CD4-positive, alpha-beta T cell treated with Interleukin-15 for 1 hour (primary cell): Measurements from ENCODE around the gene BABAM2.
"Not testable (repeated sequence)": the region's sequence is repeated elsewhere in the genome, so short reads cannot be mapped to it uniquely, and the experiment has no call there.

ENCODE experiments used
- DNase-seq: peaks from one replicate; pipeline ENCODE4 v3.0.0-alpha.2; 2020

BABAM2 gene

DNA sequence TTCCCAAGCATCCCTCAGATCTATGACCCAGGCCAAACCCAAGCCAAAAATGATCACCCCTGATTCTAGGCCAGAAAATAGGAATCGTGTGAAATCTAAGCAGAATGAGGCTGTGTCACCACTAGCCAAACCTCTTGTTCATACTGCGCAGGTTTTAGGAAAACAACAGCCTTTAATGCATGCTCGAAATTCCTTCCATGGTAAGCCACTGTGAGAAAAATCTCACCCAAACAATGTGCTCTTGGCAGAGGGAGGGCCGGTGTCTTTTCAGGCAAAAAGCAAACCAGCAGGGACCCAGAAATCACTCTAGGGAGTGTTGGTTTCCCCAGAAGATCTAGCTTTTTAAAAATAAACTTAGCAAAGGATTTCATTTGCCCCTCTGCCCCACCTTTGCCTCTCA lies 430.9 kb downstream of the BABAM2 start:
- no peak for DNase-seq

DNA sequence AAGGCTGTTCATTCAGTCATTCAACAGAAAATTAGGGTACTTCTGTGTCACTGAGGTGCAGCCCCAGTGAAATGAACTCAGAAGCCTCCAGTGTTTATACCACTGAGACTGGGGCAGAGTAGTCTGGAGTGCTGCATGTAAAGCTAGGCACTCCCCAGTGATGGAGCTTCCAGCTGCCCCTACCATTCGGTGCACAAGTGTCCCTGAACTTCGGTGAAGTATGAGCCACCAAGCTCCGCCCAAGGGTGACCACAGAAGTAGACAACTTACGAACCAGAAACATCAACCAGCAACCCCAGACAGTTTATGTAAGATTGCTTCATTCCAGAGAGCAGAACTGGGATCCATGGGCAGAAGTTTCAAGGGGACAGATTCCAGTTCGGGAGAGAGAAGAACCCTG lies 431.5 kb downstream of the BABAM2 start:
- no peak for DNase-seq

DNA sequence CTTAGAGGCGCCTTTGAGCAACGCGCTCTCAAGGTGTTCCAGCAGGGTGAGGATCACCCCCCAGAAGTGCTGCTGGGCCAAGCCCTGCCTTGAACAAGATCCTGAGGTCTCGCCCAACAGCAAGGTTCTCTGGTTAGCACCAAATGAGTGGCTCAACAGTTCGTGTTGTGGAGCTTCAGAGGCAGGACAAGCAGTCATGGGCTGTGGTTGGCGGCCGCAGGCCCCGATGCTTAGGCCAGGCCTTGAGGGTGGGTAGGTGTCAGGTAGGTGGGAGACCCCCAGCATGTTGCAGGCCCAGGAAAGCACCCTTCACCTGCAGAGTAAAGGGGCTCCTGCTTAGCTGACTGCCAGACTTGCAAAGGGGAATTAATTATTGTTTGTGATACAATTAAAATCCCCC lies 431.9 kb downstream of the BABAM2 start:
- DNase-seq = no peak

DNA sequence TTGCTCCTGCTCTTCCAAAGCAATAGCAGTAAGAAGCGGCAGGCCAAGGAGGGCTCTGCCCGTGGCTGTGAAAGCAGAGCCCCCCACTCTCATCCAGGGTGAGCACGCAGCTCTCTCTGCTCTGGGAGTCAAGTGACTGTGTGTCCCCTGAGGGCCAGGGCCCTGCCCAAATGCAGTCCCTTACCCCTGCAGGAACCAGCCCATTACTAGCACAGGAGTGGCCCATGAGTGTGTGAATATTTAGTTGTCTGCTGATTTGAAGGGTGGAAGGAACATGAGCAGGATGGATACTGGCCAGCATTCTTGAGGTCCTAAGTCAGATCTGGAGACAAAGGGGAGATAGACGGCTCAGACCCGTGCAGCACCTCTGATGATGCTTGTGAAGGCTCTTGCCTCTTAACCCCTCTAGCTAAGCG lies 432.5 kb downstream of the BABAM2 start:
- no peak for DNase-seq

DNA sequence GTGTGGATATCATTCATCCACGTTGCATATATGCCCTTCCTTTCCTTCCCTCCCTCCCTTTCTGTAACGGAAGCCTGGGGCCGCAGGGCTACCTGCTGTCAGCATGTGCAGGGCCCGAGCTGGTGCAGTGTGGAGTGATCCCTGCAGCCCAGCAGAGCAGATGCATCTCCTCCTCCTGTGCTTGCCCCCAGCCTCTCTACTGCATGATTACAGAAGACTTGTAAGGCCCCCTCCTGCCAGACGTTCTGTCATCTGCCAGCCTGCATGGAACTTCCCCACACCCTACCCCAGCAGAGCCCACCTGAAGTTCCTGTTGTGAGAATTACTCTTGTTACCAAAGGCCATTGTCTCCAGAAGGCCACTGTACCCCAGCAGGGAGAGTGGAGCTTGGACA lies 434.6 kb downstream of the BABAM2 start:
- no peak for DNase-seq

DNA sequence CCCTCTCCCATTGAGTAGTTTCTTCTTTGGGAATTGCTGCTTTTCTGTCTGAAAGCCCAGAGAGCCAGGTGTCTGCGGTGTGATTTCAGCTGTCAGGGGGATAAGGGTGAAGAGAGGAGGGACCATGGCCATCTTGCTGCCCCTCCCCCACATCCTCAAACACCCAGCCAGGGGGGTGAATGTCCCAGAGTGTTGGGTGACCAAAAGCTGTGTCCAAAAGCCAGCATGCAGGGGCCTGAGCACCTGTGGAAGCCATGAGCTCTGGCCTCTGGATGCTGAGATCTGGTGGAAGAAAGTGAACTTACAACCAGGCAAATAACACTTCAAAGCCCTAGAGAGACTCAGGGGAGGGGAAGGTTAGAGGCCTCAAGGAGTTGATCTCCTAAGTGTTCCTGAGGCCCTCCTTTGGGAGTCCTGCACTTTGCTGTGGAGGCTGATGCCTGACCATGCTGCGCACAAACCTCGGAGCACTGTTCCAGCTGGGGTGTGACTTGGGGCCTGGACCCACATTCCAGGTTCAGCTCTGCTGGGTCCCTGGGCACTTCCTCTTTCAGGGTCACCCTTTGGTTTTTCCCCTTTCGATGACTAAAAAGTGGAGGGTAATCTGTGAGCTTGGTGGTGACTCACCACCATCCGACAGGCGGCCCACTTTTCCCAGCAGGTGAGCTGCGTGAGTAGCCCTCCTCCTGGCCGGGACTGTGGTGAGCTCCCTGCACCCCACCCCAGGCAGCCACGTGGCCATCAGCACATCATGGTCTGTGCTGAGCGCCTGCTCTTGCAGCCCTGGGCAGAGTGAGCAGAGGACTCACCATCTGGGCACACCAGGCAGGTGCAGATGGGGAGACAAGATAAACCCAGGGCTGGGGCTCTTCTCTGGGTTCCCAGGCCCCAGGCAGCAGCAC lies 435.3 kb downstream of the BABAM2 start:
- DNase-seq = peak; percentile 34

DNA sequence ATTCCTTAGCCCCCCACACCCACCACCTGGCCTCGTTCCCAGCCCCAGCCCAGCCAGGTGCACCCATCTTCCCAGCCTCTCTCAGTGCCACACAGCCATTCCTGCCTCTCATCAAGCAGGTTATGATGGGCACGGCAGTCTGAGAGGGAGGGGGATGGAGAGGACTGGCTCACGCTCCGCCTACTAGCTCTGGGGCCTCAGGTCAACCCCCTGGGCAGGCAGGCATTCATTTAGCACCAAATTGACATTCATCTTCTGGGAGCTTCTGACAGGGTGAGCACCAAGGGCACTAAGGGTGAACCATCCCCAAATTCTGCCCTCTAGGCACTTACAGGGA lies 435.9 kb downstream of the BABAM2 start:
- no peak for DNase-seq

DNA sequence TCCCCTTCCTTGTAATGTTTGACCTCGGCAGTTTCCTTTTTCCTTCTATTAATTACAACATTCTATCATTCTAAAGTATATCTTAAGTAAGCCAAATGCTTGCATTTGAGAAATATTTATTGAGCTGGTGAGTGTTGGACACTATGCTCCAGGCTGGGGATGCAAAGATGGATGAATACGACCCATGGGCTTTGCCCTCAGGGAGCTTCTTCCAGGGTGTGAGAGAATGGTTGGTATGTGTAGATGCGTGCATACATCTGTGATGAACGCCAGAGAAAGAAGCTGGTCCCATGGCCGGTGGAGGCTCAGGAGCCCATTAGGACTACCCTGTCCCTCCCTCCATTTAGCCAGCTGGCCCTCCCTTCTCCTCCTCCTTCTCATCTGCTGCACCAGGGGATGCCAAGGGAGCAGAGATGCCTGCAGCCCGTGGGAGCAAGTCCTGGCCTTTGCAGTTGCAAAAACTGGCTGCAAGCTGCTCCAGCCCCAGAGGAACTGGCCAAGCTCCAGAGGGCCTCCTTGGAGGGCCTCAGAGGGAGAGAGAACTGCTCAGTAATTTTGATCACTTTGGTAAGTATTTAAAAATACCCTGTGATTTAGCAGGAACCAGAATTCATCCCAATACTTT lies 436.5 kb downstream of the BABAM2 start:
- DNase-seq = no peak

DNA sequence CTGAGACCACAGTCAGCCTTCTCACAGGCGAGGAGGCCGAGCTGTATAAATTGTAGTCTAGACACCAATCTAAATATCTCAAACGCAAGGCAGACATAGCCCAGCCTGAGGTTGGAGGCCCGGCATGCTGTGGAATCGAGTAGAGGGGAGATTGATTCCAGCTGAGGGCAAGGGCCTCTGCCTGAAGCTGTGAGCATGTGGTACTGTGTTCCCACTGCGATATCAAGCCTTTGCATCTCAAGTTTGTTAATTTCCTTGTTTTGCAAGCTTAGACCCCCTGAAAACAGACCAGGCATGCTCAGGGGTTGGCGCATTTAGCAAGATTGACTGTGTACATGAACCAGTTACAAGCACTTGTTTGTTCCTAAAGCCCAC lies 437.0 kb downstream of the BABAM2 start:
- no peak for DNase-seq

DNA sequence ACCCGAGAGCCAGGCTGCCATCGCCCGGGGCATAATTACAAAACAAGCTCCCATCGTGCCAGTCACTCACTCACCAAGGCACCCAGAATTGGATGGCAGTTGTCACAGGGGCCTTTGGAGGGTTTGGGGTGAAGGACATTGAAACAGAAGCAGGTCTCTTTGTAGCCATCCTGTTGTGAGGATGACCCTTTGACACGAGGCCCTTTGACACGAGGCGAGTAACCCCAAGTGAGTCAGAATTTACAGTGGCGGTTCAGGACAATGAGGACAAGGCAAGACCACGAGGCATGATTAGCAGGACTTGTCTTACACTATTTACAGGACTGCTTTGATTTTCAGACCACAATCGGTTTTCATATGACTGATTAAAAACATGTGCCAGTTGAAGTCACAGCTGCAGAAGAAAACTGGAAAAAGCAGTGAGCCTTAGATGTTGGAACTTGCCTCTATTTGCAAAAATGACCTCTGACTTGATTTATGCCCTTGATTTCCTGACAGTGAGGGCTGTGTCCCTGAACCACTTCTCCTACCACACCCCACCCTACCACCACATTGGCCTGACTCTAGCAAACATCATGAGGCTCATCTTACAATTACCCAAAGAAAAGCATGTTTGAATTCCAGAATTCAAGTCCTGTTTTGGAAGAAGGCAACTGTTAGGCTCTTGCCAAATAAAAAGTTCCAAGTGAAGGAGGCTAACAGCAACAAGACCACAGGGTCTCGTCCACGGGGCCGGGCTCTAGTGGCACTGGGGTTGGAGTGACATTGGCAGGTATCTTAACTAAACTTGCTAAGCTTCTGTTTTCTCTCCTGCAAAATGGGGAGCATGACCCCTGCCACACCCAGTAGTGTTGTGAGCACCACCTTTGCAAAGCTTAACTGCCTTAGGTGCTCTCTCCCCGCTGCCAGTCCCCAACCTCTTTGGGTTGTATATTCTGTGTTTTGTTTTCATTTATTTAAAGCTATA lies 437.7 kb downstream of the BABAM2 start:
- no peak for DNase-seq

DNA sequence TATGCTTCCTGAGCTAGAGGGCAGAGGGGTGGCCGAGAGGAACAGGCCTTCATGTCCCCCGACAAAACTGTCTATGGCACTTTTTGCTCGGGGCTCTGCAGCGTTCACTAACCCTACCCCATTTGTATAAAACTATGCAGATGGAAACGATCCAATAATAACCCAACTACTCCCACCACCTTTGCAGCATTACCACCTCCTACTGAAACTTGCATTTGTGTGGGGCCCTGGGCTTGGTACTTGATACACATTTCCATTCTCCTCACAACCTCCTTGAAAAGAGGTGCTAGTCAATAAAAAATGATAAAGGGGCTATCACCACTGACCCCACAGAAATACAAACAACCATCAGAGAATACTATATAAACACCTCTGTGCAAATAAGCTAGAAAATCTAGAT lies 438.7 kb downstream of the BABAM2 start:
- no peak for DNase-seq

DNA sequence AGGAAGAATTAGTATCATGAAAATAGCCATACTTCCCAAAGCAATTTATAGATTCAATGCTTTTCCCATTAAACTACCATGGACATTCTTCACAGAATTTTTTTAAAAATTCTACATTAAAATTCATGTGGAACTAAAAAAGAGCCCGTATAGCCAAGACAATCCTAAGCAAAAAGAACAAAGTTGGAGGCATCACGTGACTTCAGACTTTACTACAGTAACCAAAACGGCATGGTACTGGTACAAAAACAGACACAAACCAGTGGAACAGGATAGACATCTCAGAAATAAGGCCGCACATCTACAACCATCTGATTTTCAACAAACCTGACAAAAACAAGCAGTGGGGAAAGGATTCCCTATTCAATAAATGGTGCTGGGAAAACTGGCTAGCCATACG lies 440.2 kb downstream of the BABAM2 start:
- not testable (repeated sequence) for DNase-seq

DNA sequence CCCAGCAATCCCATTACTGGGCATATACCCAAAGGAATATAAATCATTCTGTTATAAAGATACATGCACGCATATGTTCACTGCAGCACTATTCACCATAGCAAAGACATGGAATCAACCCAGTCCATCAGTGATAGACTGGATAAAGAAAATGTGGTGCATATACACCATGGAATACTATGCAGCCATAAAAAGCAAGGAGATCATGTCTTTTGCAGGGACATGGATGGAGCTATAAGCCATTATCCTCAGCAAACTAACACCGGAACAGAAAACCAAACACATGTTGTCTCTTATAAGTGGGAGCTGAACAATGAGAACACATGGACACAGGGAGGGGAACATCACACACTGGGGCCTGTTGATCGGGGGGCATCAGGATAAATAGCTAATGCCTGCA lies 441.3 kb downstream of the BABAM2 start:
- DNase-seq = not testable (repeated sequence)

DNA sequence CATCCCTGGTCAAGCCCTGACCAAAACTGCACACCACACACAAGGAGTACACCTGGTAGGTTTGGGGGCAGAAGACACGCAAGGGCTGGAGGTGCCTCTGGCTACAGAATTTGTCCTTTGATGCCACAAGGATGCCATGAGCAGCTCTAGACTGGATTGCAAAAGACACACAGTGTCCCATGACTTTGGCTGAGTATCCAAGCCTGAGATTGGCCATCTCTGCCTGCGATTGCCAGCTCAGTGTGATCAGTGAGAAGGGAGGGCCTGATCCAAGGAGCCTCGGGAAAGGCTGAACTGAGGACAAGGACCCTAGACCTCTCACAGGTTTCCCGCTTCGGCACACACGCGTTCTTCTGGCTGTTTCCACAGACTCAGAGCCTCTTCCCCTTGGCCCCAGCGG lies 442.2 kb downstream of the BABAM2 start:
- DNase-seq = no peak

DNA sequence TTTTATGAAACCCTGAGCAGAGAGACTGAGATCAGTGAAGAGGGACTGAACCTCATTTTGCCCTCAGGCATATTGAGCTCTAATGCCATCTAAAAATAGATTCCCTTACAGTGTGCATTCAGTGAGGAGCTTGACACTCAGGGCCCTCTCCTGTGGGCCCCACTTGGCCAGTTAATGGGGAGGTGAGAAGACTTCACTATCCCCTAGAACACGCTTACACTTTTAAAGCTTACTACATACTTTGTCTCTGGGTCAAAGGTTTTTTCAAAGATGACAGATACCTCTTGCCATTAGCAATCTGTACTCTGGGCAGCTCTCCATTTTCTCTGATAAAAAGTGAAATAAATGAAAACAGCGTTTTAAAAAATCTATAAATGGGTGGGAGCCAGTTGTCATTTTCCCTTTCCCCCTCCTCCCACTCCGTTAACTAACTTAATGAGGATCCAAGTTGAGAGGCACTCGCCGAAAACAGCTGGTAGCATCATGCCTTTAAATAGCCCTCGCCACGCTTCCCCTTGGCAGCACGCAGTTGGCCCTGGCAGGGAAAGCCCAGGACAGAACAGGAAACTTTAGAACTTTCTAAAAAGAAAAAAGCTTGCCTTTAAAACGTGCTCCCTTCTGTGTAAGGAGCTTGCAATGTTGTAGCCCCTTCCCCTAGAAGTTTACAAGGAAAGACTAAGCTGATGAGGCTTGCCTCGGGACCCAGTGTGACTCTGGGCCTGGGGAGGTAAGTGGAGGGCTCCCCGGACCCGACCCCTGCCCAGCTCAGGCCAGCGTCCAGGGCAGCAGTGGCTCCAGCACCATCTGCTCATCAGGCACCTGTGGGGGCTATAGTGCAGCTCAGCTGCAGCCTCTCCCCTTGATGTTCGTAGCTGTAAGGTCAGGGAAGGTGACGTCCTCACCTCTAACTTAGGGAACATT lies 443.3 kb downstream of the BABAM2 start:
- DNase-seq = no peak

DNA sequence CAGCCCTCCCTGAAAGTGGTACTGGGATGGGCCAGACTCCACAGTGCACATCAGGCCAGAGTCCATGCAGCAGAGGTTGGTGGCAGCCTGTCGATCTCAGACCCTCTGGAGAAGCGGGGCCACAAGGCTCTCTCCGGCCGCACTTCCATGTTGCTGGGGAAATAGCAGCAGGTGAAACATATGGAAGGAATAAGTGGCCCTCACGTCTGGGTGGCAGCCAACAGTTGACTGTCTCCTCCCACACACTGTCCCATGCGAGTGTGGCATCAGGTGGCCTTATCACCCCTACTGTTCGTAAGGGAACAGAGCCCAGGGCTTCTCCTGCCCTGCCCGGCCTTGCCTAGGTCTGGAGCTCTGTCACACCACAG lies 444.0 kb downstream of the BABAM2 start:
- DNase-seq = no peak

DNA sequence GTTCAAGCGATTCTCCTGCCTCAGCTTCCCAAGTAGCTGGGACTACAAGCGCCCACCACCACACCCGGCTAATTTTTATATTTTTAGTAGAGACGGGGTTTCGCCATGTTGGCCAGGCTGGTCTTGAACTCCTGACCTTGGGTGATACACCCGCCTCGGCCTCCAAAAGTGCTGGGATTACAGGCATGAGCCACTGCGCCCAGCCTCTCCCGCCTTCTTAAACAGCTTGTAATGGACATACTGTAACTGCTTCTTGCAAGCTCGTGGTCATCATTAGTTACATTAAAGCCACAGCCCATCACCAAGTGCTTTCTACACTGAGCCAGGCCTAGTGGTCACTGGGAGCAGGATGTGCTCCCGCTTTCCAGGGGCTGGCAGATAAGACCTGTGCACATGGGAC lies 444.7 kb downstream of the BABAM2 start:
- not testable (repeated sequence) for DNase-seq

DNA sequence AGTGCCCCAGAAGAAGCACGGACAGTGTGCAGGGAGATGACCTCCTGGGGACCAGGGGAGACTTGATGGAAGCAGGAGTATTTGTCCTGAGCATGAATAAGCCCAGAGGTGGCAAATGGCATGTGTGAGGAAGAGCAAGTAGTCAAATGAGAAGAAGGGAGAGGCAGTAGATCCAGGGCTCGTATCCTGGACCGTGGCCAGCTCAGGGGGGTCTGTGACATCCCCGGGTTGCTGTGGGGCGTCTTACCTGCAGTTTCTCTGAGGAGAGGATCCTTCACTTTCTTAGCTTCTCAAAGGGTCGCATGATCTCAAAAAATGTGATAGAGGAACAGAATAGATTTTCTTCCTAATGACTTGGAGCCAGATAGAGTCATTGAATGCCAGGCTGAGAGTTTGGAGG lies 445.1 kb downstream of the BABAM2 start:
- no peak for DNase-seq

DNA sequence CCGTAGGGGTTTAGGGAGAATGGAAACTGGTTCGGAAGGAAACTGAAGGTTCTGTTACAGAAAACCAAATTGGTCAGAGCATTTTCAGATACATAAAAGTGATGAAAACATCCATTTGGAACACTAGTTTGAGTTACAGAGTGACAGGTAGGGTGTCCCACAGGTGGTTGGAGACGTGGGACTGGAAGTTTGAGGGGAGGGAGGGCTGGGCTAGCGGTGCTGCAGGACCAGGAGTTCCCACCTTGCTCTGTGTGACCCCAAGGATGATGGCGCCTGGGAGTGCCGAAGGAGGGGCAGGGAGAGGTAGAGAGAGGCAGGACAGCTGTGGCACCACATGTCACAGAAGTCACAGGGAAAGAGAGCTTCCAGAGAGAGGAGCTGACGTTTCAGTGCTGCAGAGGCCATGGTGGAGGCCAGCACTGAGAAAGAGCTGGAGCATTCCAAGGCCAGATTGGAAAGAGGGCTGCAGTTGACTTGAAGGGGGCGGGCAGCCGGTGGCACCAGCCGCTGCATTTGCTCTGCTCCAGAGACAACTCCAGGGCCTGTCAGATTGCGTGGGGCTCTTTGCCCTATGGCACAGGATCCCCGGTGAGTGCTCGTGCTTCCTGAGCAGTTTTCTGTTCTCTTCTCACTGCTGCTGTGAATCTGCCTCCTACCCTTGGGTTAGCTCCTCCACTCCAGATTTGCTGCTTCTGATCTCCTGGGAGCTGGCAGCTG lies 445.9 kb downstream of the BABAM2 start:
- DNase-seq = no peak

DNA sequence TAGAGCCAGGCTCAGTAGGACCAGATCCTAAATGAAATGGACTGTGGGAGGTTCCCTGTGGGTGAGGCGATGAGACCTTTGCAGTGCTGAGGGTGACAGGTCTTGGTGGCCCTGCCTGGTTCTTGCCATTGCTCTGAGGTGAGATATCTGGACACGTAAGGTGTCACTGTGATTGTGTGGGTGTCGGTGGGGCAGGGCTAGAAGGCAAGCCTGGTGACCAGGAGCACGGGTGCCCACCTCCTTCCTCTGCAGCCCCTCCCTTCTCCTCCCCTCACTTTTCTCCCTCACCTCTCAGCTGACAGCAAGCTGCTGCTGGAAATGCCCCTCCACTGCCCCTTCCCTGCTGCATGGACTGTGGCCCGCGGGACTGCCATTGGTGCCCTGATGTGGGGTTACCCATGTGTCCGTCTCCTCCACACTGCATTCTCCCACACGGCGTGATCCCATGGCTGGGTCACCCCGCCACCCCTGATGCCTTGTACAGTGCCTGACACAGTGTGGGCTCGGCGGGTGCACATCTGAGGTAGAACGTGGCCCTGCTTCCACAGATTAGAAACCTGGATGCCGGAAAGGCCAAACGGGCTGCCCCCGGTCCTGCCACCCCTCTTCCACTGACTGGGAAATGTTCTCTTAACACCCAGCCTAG lies 446.6 kb downstream of the BABAM2 start:
- no peak for DNase-seq
